SK-N-SH (cell line): ENCODE results near the gene GALT. TPM values are rescaled to one million over a fixed set of nuclear protein-coding genes. Genes with fewer than 3 reads are reported as not detected.

Experiments
- CTCF ChIA-PET: fragments of 300-600, 350-600 bp; formaldehyde crosslinking; extraction: SDS; loops from one replicate; lab custom pipeline; 2021; lab: Yijun Ruan, JAX
- POLR2A ChIA-PET: fragments of 350-600 bp; sonication (Branson Sonifier 250); formaldehyde crosslinking; extraction: SDS; loops from one replicate; lab custom pipeline; 2020; ENCODE audit warnings: antibody characterized with exemption, inconsistent platforms; lab: Yijun Ruan, JAX
- DNase-seq: peaks from one replicate; pipeline ENCODE4 v3.0.0; 2012
- H2AFZ ChIP-seq: fragments of 200-600 bp; sonication (generic); 2 replicates; pipeline ENCODE4 v1.8.1; 2016; ENCODE audit warnings: antibody characterized with exemption, mild to moderate bottlenecking, low read depth
- H3F3A ChIP-seq: fragments of 200-600 bp; sonication (generic); replicated peaks from 2 replicates; pipeline ENCODE3; 2016; ENCODE audit warnings: antibody characterized with exemption, mild to moderate bottlenecking; ENCODE audit not compliant: insufficient read depth
- H3K27ac ChIP-seq, 2 experiments: fragments of 200-500 bp in 1 of 2; fragments of 200-600 bp in 1 of 2; sonication (Bioruptor generic) in 1 of 2; sonication (generic), shearing (Covaris generic) in 1 of 2; 2 replicates each; pipeline versions ENCODE4 v1.5.1 to v1.6.1; 2014 to 2016; ENCODE audit warnings: low read depth in 2 of 2, inconsistent platforms in 1 of 2, low read length in 1 of 2, mild to moderate bottlenecking in 1 of 2, mixed read lengths in 1 of 2
- H3K27me3 ChIP-seq: fragments of 200-600 bp; sonication (generic), shearing (Covaris generic); 2 replicates; pipeline ENCODE4 v1.6.1; 2016; ENCODE audit warnings: mixed run types; ENCODE audit not compliant: insufficient read depth
- H3K36me3 ChIP-seq, 2 experiments: fragments of 200-500 bp in 1 of 2; fragments of 200-600 bp in 1 of 2; sonication (Bioruptor generic) in 1 of 2; sonication (generic) in 1 of 2; replicated peaks in 1 of 2; 2 replicates each; pipeline versions ENCODE3 to v1.5.1; 2014 to 2016; ENCODE audit warnings: low read length in 1 of 2, mild to moderate bottlenecking in 1 of 2; ENCODE audit not compliant: insufficient read depth in 2 of 2, control insufficient read depth in 1 of 2
- H3K4me1 ChIP-seq, 2 experiments: fragments of 200-500 bp in 1 of 2; fragments of 200-600 bp in 1 of 2; sonication (Bioruptor generic) in 1 of 2; sonication (generic), shearing (Covaris generic) in 1 of 2; 2 replicates each; pipeline versions ENCODE4 v1.5.1 to v1.6.1; 2014 to 2016; ENCODE audit warnings: low read depth in 1 of 2, low read length in 1 of 2, mixed run types in 1 of 2; ENCODE audit not compliant: insufficient read depth in 2 of 2, control insufficient read depth in 1 of 2
- H3K4me2 ChIP-seq: fragments of 200-600 bp; sonication (generic), shearing (Covaris generic); 2 replicates; pipeline ENCODE4 v1.6.1; 2017; ENCODE audit warnings: mixed run types
- H3K4me3 ChIP-seq, 2 experiments: fragments of 200-500 bp in 1 of 2; fragments of 200-600 bp in 1 of 2; sonication (Bioruptor generic) in 1 of 2; sonication (generic), shearing (Covaris generic) in 1 of 2; 2 replicates each; pipeline versions ENCODE4 v1.5.1 to v1.8.1; 2014 to 2016; ENCODE audit warnings: low read depth in 2 of 2, inconsistent platforms in 1 of 2, low read length in 1 of 2, mild to moderate bottlenecking in 1 of 2, mixed read lengths in 1 of 2, moderate library complexity in 1 of 2
- H3K79me2 ChIP-seq: fragments of 200-600 bp; sonication (generic); 2 replicates; pipeline ENCODE4 v1.8.1; 2017; ENCODE audit warnings: mild to moderate bottlenecking; ENCODE audit not compliant: insufficient read depth
- H3K9ac ChIP-seq: fragments of 200-600 bp; sonication (generic); 2 replicates; pipeline ENCODE4 v1.6.1; 2017; ENCODE audit warnings: mixed run types
- H3K9me2 ChIP-seq: fragments of 200-600 bp; sonication (generic); 2 replicates; pipeline ENCODE4 v1.6.1; 2017; ENCODE audit warnings: mixed run types
- H3K9me3 ChIP-seq: fragments of 200-600 bp; sonication (generic); 2 replicates; pipeline ENCODE4 v1.6.1; 2017; ENCODE audit warnings: mixed run types, mild to moderate bottlenecking, moderate library complexity
- H4K20me1 ChIP-seq: fragments of 200-600 bp; sonication (generic); 2 replicates; pipeline ENCODE4 v1.6.1; 2017; ENCODE audit warnings: mild to moderate bottlenecking, mixed run types; ENCODE audit not compliant: insufficient read depth
- CTCF ChIP-seq: fragments of 200-600 bp; sonication (generic); IDR thresholded peaks from 2 replicates; pipeline ENCODE4 v1.6.1; 2017; ENCODE audit warnings: antibody characterized with exemption, mild to moderate bottlenecking, moderate library complexity
- EP300 ChIP-seq, 2 experiments: IDR thresholded peaks; 2 replicates each; pipeline versions ENCODE4 v1.4.0 to v1.6.1; 2012; ENCODE audit warnings: borderline replicate concordance in 1 of 2, low read depth in 1 of 2, low read length in 1 of 2
- FOXM1 ChIP-seq: IDR thresholded peaks from 2 replicates; pipeline ENCODE4 v1.4.0; 2012; ENCODE audit warnings: low read depth, mild to moderate bottlenecking
- GABPA ChIP-seq: IDR thresholded peaks from 2 replicates; pipeline ENCODE4 v1.4.0; 2012; ENCODE audit warnings: low read depth, mild to moderate bottlenecking
- MEF2A ChIP-seq: IDR thresholded peaks from 2 replicates; pipeline ENCODE4 v1.4.0; 2012; ENCODE audit warnings: low read depth, borderline replicate concordance
- NFIC ChIP-seq: IDR thresholded peaks from 2 replicates; pipeline ENCODE4 v1.4.0; 2012; ENCODE audit warnings: borderline replicate concordance
- NRF1 ChIP-seq: IDR thresholded peaks from 2 replicates; pipeline ENCODE4 v1.6.1; 2012; ENCODE audit warnings: low read depth, mild to moderate bottlenecking, low read length
- POLR2AphosphoS5 ChIP-seq: IDR thresholded peaks from 2 replicates; pipeline ENCODE4 v1.6.1; 2012; ENCODE audit warnings: low read depth, low read length
- RAD21 ChIP-seq: IDR thresholded peaks from 2 replicates; pipeline ENCODE4 v1.6.1; 2012; ENCODE audit warnings: mild to moderate bottlenecking, low read length
- RCOR1 ChIP-seq: fragments of 150-350 bp; IDR thresholded peaks from 2 replicates; pipeline ENCODE4 v1.6.1; 2017; ENCODE audit warnings: antibody characterized with exemption, low read length
- RFX5 ChIP-seq: IDR thresholded peaks from 2 replicates; pipeline ENCODE4 v1.6.1; 2012; ENCODE audit warnings: mild to moderate bottlenecking, improper control_type of control experiment, low read length
- RXRA ChIP-seq: IDR thresholded peaks from 2 replicates; pipeline ENCODE4 v1.4.0; 2012; ENCODE audit warnings: low read depth, mild to moderate bottlenecking, borderline replicate concordance
- SIN3A ChIP-seq: IDR thresholded peaks from 2 replicates; pipeline ENCODE4 v1.6.1; 2012; ENCODE audit warnings: low read depth, mild to moderate bottlenecking, low read length, moderate library complexity, borderline replicate concordance
- SMC3 ChIP-seq: IDR thresholded peaks from 2 replicates; pipeline ENCODE4 v1.6.1; 2012; ENCODE audit warnings: low read depth, low read length, improper control_type of control experiment
- TCF12 ChIP-seq: IDR thresholded peaks from 2 replicates; pipeline ENCODE4 v1.4.0; 2012
- TEAD4 ChIP-seq: IDR thresholded peaks from 2 replicates; pipeline ENCODE4 v1.4.0; 2012; ENCODE audit warnings: mild to moderate bottlenecking, borderline replicate concordance; ENCODE audit not compliant: insufficient read depth
- USF2 ChIP-seq: fragments of 150-350 bp; IDR thresholded peaks from 2 replicates; pipeline ENCODE4 v1.6.1; 2017; ENCODE audit warnings: antibody characterized with exemption, low read length, low read depth, borderline replicate concordance
- WGBS: methylation state at CpG from one replicate; pipeline ENCODE4 v1.1.6; 2017; ENCODE audit warnings: low lambda C conversion rate; 5-methylcytosine and 5-hydroxymethylcytosine counted together
- polyA plus RNA-seq, 3 experiments: library from polyadenylated mRNA; depleted of rRNA; stranded (reverse); fragments of >200 nt; gene quantifications; 2 replicates each; pipeline ENCODE4 v1.2.3, GENCODE V29; 2012
- TF ChIP-seq, protein P1 (sequence below): IDR thresholded peaks from 2 replicates; pipeline ENCODE4; 2012

GALT gene
- polyA plus RNA-seq, 1 of the 3 experiments (the other 2 are of a cell fraction) = 45.9 TPM

DNA sequence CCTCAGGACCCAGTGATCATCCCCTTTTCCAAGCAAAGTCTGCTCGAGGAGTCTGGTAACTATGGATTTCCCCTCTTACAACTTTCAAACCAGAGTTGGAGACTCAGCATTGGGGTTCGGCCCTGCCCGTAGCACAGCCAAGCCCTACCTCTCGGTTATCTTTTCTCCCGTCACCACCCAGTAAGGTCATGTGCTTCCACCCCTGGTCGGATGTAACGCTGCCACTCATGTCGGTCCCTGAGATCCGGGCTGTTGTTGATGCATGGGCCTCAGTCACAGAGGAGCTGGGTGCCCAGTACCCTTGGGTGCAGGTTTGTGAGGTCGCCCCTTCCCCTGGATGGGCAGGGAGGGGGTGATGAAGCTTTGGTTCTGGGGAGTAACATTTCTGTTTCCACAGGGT is 1.2 kb downstream of the GALT start:
- POLR2A ChIA-PET = interaction anchor here (0.6 to 1.3 kb wide), 2 partner anchors 17 to 18 kb away, joined by 3 to 5 read pairs; no protein-coding TSS in a partner anchor
- H3K9me2 ChIP-seq = no peaks in the 10 kb centered on the region
- peaks cover 7 to 59% of the 10 kb centered on the region in 2 experiments; a peak in 3 of 4 replicates for H3K4me1 ChIP-seq
- peaks cover 8% of the 10 kb centered on the region for H3F3A ChIP-seq
- no peak for DNase-seq
- TF ChIP-seq SIN3A (no peak), NFIC (no peak), RCOR1 (no peak), TCF12 (no peak), RXRA (no peak), CTCF (no peak), FOXM1 (no peak), POLR2AphosphoS5 (no peak), SMC3 (no peak), MEF2A (no peak), USF2 (no peak), RFX5 (no peak), TEAD4 (no peak), NRF1 (no peak), EP300 (IDR thresholded peaks at IDR 0.05; ENCODE audit: borderline replicate concordance in 1 of 2, low read depth in 1 of 2, low read length in 1 of 2) (no peak), GABPA (no peak), RAD21 (no peak)
- TF ChIP-seq, protein P1, sequence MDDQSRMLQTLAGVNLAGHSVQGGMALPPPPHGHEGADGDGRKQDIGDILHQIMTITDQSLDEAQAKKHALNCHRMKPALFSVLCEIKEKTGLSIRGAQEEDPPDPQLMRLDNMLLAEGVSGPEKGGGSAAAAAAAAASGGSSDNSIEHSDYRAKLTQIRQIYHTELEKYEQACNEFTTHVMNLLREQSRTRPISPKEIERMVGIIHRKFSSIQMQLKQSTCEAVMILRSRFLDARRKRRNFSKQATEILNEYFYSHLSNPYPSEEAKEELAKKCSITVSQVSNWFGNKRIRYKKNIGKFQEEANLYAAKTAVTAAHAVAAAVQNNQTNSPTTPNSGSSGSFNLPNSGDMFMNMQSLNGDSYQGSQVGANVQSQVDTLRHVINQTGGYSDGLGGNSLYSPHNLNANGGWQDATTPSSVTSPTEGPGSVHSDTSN = no peak
- TF ChIP-seq, all 33 proteins: peak for 0
- Histone ChIP-seq H3K4me3 (peak overlapping the region; percentile 77 to 84), H3K79me2 (peaks cover 14% of the 10 kb centered on the region; the same call in 1 of the 2 replicates), H2AFZ (no peak overlapping the region), H3K9me3 (no peaks in the 10 kb centered on the region), H3K4me2 (peak overlapping the region; percentile 96), H3K36me3 (peaks cover 13 to 19% of the 10 kb centered on the region in 2 experiments), H4K20me1 (no peaks in the 10 kb centered on the region), H3K27ac (peak overlapping the region; percentile 66 to 95; a peak in 1 of 4 replicates), H3K27me3 (no peaks in the 10 kb centered on the region), H3K9ac (peak overlapping the region; percentile 82; the same call in 1 of the 2 replicates)
- WGBS = 88% methylated on average over 10 of the region's 10 CpGs
- CTCF ChIA-PET = interaction anchor here (1.2 to 14.1 kb wide), 8 partner anchors 9 to 55 kb away, joined by 3 to 152 read pairs (median 6); partner anchors contain the start of genes CCL27 and SIGMAR1
